Vagina (tissue), 2 donors: ENCODE data around the gene ALDH16A1. TPM values are rescaled to one million over a fixed set of nuclear protein-coding genes. Genes with fewer than 3 reads are reported as not detected.
A peak's percentile ranks its signal among the peaks of the same experiment; 100 is the strongest.

ENCODE experiments used
- DNase-seq, 2 donors: peaks; one replicate each; pipeline ENCODE4 v3.0.0-alpha.2; 2017; ENCODE audit errors: extremely low spot score in 2 of 2
- H3K27ac ChIP-seq: fragments of 200-600 bp; sonication (generic); one replicate; pipeline ENCODE4 v1.5.1; 2019
- H3K27me3 ChIP-seq: fragments of 200-600 bp; sonication (generic); one replicate; pipeline ENCODE4 v1.5.1; 2019
- H3K36me3 ChIP-seq, 2 donors: fragments of 200-600 bp; sonication (generic); one replicate each; pipeline ENCODE4 v1.5.1; 2017 to 2019
- H3K4me1 ChIP-seq: fragments of 200-600 bp; sonication (generic); one replicate; pipeline ENCODE4 v1.5.1; 2019
- H3K4me3 ChIP-seq, 2 donors: fragments of 200-600 bp; sonication (generic); 1 replicate in 1 of 2; 2 replicates in 1 of 2; pipeline ENCODE4 v1.5.1; 2016 to 2019
- H3K9me3 ChIP-seq: fragments of 200-600 bp; sonication (generic); one replicate; pipeline ENCODE4 v1.5.1; 2019
- CTCF ChIP-seq, 3 experiments: fragments of 450-650 bp in 2 of 3; fragments of 200-600 bp in 1 of 3; sonication (generic) in 1 of 3; IDR thresholded peaks; one replicate each; pipeline ENCODE4 v1.5.1; 2017 to 2019; ENCODE audit warnings: antibody characterized with exemption in 3 of 3, mild to moderate bottlenecking in 2 of 3, moderate library complexity in 2 of 3
- POLR2A ChIP-seq, 2 donors: fragments of 450-650 bp; IDR thresholded peaks; one replicate each; pipeline ENCODE4 v1.6.1; 2017; ENCODE audit warnings: antibody characterized with exemption in 2 of 2, mild to moderate bottlenecking in 2 of 2, moderate library complexity in 2 of 2
- POLR2AphosphoS5 ChIP-seq, 2 donors: sonication (generic); formaldehyde crosslinking; IDR thresholded peaks; one replicate each; pipeline ENCODE4 v1.9.0; 2017; ENCODE audit warnings: antibody characterized with exemption in 2 of 2, mild to moderate bottlenecking in 2 of 2, low read depth in 1 of 2; ENCODE audit not compliant: insufficient read depth in 1 of 2
- intact Hi-C: fragments of 100-400 bp; cut with DNase I; formaldehyde crosslinking; loops from one replicate; pipeline ENCODE4 v1.15.1; 2023
- total RNA-seq: library from RNA; depleted of rRNA; stranded (reverse); fragments of >200 nt; gene quantifications from one replicate; pipeline ENCODE4 v1.2.3, GENCODE V29; 2016

The ALDH16A1 gene
- total RNA-seq, 1 donor from 2014 or later: 29.5 TPM

DNA sequence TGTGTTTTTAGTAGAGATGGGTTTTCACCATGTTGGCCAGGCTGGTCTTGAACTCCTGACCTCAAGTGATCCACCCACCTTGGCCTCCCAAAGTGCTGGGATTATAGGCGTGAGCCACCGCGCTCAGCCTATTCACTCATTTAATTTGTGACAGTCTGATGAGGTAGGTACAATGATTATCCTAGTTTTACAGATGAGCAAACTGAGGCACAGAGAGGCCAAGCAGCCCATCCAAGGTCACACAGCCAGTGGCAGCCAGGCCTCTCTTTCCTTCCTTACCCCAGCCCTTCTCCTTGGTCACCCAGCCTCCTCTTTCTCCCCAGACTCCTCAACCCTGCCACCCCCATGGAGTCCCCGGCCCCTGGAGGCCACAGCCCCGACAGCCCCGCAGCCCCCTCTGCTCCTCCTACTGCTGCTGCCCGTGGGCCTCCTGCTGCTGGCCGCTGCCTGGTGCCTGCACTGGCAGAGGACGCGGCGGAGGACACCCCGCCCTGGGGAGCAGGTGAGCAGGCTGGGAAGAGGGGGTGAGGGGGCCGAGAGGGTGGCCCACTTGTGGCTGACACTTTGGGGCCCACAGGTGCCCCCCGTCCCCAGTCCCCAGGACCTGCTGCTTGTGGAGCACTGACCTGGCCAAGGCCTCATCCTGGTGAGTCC lies 27.1 kb downstream of the ALDH16A1 start:
- H3K27ac ChIP-seq: no peak overlapping the region
- H3K4me3 ChIP-seq: no peak overlapping the region
- H3K36me3 ChIP-seq: peaks cover 0 to 7% of the 10 kb centered on the region in 2 donors
- no peak for TF ChIP-seq POLR2A (IDR thresholded peaks at IDR 0.05)
- no peak for TF ChIP-seq CTCF (IDR thresholded peaks at IDR 0.05)
- TF ChIP-seq POLR2AphosphoS5 (IDR thresholded peaks at IDR 0.05; ENCODE audit: insufficient read depth in 1 of 2, low read depth in 1 of 2): no peak
- intact Hi-C loops: no loop called here
- peaks cover 9% of the 10 kb centered on the region for H3K4me1 ChIP-seq
- no peaks in the 10 kb centered on the region for H3K27me3 ChIP-seq
- no peak for DNase-seq
- H3K9me3 ChIP-seq: no peaks in the 10 kb centered on the region

DNA sequence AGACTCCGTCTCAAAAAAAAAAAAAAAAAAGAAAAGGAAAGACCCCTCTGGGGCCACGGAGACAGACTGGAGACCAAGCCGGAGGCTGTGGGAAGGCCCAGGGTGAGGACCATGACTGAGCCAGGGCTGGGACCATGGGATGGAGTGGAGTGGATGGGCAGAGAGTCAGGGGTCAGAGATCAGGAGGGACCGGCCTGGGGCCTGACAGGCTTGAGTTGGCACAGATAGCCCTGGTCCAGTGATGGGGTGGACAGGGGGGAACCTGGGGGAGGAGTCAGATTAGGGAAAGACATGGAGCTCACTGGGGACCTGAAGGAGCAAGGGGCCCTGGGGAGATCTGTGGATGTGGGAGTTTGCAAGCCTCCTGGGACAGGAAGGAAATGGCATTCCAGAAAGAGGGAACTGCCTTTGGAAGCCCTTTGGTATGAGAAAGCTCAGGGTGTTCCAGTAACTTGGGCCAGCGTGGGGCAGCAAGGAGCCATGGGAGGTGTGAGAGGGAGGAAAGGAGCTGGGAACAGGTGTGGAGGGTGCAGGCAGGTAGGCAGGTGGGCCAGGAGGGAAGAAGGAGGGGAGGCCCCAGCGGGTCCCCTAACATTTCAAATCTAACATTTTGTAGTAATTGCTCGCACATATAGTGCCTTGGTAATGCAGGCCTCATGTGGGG lies 28.1 kb downstream of the ALDH16A1 start:
- intact Hi-C loops: no loop called here
- no peak overlapping the region for H3K4me3 ChIP-seq
- TF ChIP-seq POLR2AphosphoS5 (IDR thresholded peaks at IDR 0.05; ENCODE audit: insufficient read depth in 1 of 2, low read depth in 1 of 2) (no peak), POLR2A (IDR thresholded peaks at IDR 0.05) (no peak), CTCF (IDR thresholded peaks at IDR 0.05) (no peak)
- no peaks in the 10 kb centered on the region for H3K27me3 ChIP-seq
- peaks cover 0 to 7% of the 10 kb centered on the region in 2 donors for H3K36me3 ChIP-seq
- H3K27ac ChIP-seq: no peak overlapping the region
- H3K9me3 ChIP-seq: no peaks in the 10 kb centered on the region
- no peaks in the 10 kb centered on the region for H3K4me1 ChIP-seq
- no peak for DNase-seq

DNA sequence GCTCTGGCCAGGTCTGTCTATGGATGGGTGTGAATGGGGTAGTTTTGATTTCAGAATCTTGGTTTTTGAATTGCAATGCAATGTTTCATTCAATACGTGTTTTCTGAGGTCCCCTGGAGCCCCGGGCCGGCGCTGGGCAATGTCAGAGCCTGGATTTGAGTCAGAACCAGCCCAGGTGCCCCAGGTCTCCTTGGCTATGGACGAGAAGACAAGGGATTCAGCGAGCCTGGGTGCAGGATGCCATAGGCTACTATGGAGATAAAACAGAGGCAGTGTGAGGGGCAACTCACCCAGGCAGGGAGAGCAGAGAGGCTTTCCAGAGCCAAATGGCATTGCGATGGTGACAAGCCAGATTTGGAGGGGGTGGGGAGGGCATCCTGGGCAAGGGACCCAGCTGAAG lies 33.2 kb downstream of the ALDH16A1 start:
- Histone ChIP-seq H3K36me3 (peaks cover 0 to 24% of the 10 kb centered on the region in 2 donors), H3K4me3 (no peak overlapping the region), H3K27me3 (no peaks in the 10 kb centered on the region), H3K4me1 (peaks cover 33% of the 10 kb centered on the region), H3K27ac (peak overlapping the region; percentile 77), H3K9me3 (no peaks in the 10 kb centered on the region)
- TF ChIP-seq CTCF (IDR thresholded peaks at IDR 0.05) (no peak), POLR2A (IDR thresholded peaks at IDR 0.05) (no peak), POLR2AphosphoS5 (IDR thresholded peaks at IDR 0.05; ENCODE audit: insufficient read depth in 1 of 2, low read depth in 1 of 2) (no peak)
- no peak for DNase-seq
- intact Hi-C loops: no loop called here

DNA sequence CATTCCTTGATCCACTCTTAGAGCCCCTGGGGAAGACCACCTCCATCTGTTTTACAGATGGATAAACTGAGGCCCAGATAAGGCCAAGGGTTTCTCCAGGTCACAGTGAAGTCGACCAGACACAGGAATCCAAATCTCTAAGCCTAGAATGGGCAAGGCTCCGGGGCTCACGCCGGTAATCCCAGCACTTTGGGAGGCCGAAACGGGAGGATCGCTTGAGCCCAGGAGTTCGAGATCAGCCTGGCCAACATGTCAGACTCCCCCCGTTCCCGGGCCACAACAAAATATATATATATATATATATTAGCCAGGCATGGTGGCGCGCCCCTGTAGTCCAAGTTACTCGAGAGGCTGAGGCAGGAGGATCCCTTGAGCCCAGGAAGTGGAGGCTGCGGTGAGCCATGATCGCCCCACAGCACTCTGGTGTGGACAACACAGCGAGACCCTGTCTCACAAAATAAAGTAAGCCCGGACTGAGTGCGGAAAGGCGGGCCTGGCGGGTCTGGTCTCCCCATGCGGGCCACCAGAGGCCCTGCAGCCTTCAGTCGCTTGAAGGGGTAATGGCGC lies 33.8 kb downstream of the ALDH16A1 start:
- Histone ChIP-seq H3K9me3 (no peaks in the 10 kb centered on the region), H3K27me3 (no peaks in the 10 kb centered on the region), H3K36me3 (peaks cover 0 to 29% of the 10 kb centered on the region in 2 donors), H3K27ac (peak overlapping the region; percentile 77), H3K4me1 (peaks cover 33% of the 10 kb centered on the region), H3K4me3 (peak overlapping the region; percentile 82 to 96)
- DNase-seq: no peak
- TF ChIP-seq POLR2A (IDR thresholded peaks at IDR 0.05): no peak
- TF ChIP-seq POLR2AphosphoS5 (IDR thresholded peaks at IDR 0.05; ENCODE audit: insufficient read depth in 1 of 2, low read depth in 1 of 2): no peak
- TF ChIP-seq CTCF (IDR thresholded peaks at IDR 0.05): no peak
- intact Hi-C loops: no loop called here
